ES-I3 (cell line): ENCODE data around the gene LAGE3.

Source experiments
- H3K36me3 ChIP-seq: 2 replicates; pipeline ENCODE4 v1.6.1; 2013; ENCODE audit warnings: mild to moderate bottlenecking, low read length, control low read depth, moderate library complexity; ENCODE audit not compliant: insufficient read depth
- H3K4me1 ChIP-seq: 2 replicates; pipeline ENCODE4 v1.6.1; 2013; ENCODE audit warnings: mild to moderate bottlenecking, control low read depth, low read length; ENCODE audit not compliant: insufficient read depth
- H3K9ac ChIP-seq: 2 replicates; pipeline ENCODE4 v1.6.1; 2013; ENCODE audit warnings: low read depth, mild to moderate bottlenecking, low read length, moderate library complexity
- H3K9me3 ChIP-seq: 2 replicates; pipeline ENCODE4 v1.6.1; 2013; ENCODE audit warnings: mild to moderate bottlenecking, low read length, moderate library complexity; ENCODE audit not compliant: control insufficient read depth, insufficient read depth

Gene LAGE3

DNA sequence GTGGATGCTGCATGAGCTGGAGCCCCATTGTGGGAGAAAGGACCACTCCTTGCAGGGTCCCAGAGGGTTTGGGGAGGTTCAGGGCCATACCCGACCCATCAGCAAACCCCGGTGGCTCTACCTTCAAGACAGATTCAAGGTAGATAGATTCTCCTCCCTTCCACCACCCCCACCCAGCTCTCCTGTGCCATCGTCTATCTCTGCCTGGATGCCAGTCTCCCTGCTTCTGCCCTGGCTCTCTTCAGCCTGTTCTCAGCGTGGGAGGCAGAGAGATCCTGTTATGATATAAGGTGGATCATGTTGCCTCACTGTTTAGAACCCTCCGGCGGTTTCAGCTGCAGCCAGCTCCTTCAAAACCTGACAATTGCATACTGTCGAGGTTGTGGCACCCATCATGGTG lies 5.4 kb downstream of the LAGE3 start:
- H3K9me3 ChIP-seq = no peaks in the 10 kb centered on the region
- no peaks in the 10 kb centered on the region; the same call in 1 of the 2 replicates for H3K36me3 ChIP-seq
- H3K4me1 ChIP-seq = no peaks in the 10 kb centered on the region

GRCh38 chrX:154472685-154473632 lies 6.1 kb downstream of the LAGE3 start:
- H3K36me3 ChIP-seq = no peaks in the 10 kb centered on the region; the same call in 1 of the 2 replicates
- no peak overlapping the region for H3K9ac ChIP-seq
- no peaks in the 10 kb centered on the region for H3K4me1 ChIP-seq
- no peaks in the 10 kb centered on the region for H3K9me3 ChIP-seq

More for the DNA sequence above, 5.4 kb downstream of the LAGE3 start:
- H3K9ac ChIP-seq = no peak overlapping the region

DNA sequence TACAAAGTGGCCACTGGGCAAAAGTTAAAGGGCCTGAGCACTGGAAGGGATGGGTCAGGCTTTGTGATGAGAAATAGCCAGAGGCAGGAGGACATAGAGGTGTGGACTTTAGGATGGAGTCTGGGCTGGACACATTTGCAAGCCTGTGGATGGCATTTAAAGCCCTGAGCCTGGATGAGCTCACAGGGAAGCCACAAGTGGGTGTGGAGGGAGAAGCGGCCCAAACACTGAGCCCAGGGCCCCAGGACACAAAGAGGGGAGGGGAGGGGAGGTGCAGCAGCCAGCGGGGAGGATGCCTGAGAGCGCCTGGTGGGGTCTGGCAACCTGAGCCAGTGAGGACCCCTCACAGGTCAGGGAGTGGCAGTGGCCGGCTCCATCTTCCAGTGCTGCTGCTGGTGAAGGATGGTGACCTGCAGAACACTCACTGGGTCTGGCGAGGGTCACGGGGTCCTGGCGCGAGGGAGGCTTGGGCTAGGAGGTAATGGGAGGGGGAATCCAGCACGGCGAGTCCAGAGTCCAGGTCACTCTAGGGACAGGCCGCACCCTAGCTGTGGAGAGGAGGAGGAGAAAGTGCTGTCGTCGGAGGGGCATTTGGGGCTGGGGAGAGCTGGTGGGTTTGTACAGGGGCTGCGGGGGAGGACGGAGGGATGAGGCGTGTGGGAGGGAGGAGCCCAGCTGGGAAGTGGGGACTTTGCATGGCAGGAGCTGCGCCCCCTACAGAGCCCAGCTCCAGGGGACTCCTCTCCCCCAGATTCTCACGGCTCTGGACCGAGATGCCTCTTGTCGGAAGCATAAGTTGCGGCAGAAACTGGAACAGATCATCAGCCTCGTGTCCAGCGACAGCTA lies 7.0 kb downstream of the LAGE3 start:
- Histone ChIP-seq H3K9ac (no peak overlapping the region), H3K4me1 (no peaks in the 10 kb centered on the region), H3K9me3 (no peaks in the 10 kb centered on the region), H3K36me3 (no peaks in the 10 kb centered on the region; the same call in 1 of the 2 replicates)

GRCh38 chrX:154470914-154471568 lies 8.0 kb downstream of the LAGE3 start:
- no peaks in the 10 kb centered on the region; the same call in 1 of the 2 replicates for H3K36me3 ChIP-seq

DNA sequence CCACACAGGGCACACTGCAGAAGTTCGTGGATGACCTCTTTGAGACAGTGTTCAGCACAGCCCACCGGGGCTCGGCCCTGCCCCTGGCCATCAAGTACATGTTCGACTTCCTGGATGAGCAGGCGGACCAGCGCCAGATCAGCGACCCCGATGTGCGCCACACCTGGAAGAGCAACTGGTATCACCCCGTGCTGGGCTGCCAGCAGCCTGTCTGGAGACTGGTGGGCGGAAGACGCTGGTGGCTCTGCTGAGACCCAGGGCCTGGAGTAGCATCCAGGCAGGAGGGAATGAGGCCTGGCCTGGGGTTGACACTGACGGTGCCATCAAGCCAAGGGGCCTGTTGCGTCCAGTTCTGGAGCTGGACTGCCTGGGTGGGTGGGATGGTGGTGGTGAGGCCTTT lies 8.6 kb downstream of the LAGE3 start:
- Histone ChIP-seq H3K4me1 (no peaks in the 10 kb centered on the region), H3K9ac (no peak overlapping the region), H3K36me3 (no peaks in the 10 kb centered on the region; the same call in 1 of the 2 replicates), H3K9me3 (no peaks in the 10 kb centered on the region)

More at GRCh38 chrX:154470914-154471568, 8.0 kb downstream of the LAGE3 start:
- Histone ChIP-seq H3K9me3 (no peaks in the 10 kb centered on the region), H3K9ac (no peak overlapping the region), H3K4me1 (no peaks in the 10 kb centered on the region)

GRCh38 chrX:154469880-154470279 lies 9.2 kb downstream of the LAGE3 start:
- H3K9ac ChIP-seq = no peak overlapping the region
- H3K4me1 ChIP-seq = no peaks in the 10 kb centered on the region
- H3K9me3 ChIP-seq = no peaks in the 10 kb centered on the region
- no peaks in the 10 kb centered on the region; the same call in 1 of the 2 replicates for H3K36me3 ChIP-seq

- Histone ChIP-seq H3K9ac (no peak overlapping the region), H3K36me3 (no peaks in the 10 kb centered on the region; the same call in 1 of the 2 replicates), H3K4me1 (no peaks in the 10 kb centered on the region), H3K9me3 (no peaks in the 10 kb centered on the region)
These were observed 10.0 kb downstream of the LAGE3 start for GRCh38 chrX:154469114-154469513.

DNA sequence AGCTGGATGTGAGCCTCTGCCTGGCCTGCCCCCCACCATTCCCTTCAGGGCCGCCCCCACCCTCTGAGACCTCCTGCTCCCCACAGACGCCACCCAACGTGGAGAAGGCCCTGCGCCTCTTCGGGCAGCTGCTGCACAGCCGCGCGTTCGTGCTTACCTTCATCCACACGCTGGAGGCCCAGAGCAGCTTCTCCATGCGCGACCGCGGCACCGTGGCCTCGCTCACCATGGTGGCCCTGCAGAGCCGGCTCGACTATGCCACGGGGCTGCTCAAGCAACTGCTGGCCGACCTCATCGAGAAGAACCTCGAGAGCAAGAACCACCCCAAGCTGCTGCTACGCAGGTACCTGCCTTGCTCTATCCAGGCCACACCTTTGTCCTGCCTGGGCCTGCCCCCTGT lies 10.9 kb downstream of the LAGE3 start:
- no peaks in the 10 kb centered on the region for H3K9me3 ChIP-seq
- H3K4me1 ChIP-seq = no peaks in the 10 kb centered on the region
- no peak overlapping the region for H3K9ac ChIP-seq
- H3K36me3 ChIP-seq = no peaks in the 10 kb centered on the region; the same call in 1 of the 2 replicates

DNA sequence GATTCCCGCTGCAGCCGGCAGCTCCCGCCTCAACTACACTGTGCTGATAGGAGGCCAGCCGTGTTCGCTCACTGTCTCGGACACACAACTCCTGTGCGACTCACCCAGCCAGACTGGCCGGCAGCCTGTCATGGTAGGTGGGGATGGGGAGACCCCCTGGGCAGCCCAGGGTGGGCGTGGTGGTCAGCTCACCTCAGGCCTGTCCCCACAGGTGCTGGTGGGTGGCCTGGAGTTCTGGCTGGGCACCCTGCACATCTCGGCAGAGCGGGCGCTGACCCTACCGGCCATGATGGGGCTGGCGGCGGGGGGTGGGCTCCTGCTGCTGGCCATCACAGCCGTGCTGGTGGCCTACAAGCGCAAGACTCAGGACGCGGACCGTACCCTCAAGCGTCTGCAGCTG lies 11.5 kb downstream of the LAGE3 start:
- no peaks in the 10 kb centered on the region for H3K4me1 ChIP-seq
- no peaks in the 10 kb centered on the region for H3K9me3 ChIP-seq
- no peaks in the 10 kb centered on the region; the same call in 1 of the 2 replicates for H3K36me3 ChIP-seq
- H3K9ac ChIP-seq = no peak overlapping the region

GRCh38 chrX:154466907-154467306 lies 12.2 kb downstream of the LAGE3 start:
- Histone ChIP-seq H3K9ac (no peak overlapping the region), H3K9me3 (no peaks in the 10 kb centered on the region), H3K36me3 (no peaks in the 10 kb centered on the region; the same call in 1 of the 2 replicates), H3K4me1 (no peaks in the 10 kb centered on the region)

- no peaks in the 10 kb centered on the region; the same call in 1 of the 2 replicates for H3K36me3 ChIP-seq
- H3K4me1 ChIP-seq = no peaks in the 10 kb centered on the region
- no peak overlapping the region for H3K9ac ChIP-seq
- H3K9me3 ChIP-seq = no peaks in the 10 kb centered on the region
These were observed 13.0 kb downstream of the LAGE3 start for GRCh38 chrX:154466036-154466435.

- H3K9me3 ChIP-seq = no peaks in the 10 kb centered on the region
- H3K4me1 ChIP-seq = no peaks in the 10 kb centered on the region
- H3K36me3 ChIP-seq = no peaks in the 10 kb centered on the region; the same call in 1 of the 2 replicates
- no peak overlapping the region for H3K9ac ChIP-seq
These were observed 13.5 kb downstream of the LAGE3 start for GRCh38 chrX:154465601-154466000.

GRCh38 chrX:154464806-154465365 lies 14.2 kb downstream of the LAGE3 start:
- Histone ChIP-seq H3K36me3 (no peaks in the 10 kb centered on the region; the same call in 1 of the 2 replicates), H3K4me1 (no peaks in the 10 kb centered on the region), H3K9ac (no peak overlapping the region), H3K9me3 (no peaks in the 10 kb centered on the region)
